Muscle of leg (tissue), 11 donors: ENCODE data around the gene TLE5. TPM values are rescaled to one million over a fixed set of nuclear protein-coding genes. Genes with fewer than 3 reads are reported as not detected.
A peak's percentile ranks its signal among the peaks of the same experiment; 100 is the strongest.
"Not testable (repeated sequence)": the region's sequence is repeated elsewhere in the genome, so short reads cannot be mapped to it uniquely, and the experiment has no call there.

Experiments
- DNase-seq: peaks from one replicate; pipeline ENCODE4 v3.0.0; 2013
- H3K27ac ChIP-seq: one replicate; pipeline ENCODE4 v1.5.1; 2013; ENCODE audit warnings: mild to moderate bottlenecking, low read length, control low read depth
- H3K27me3 ChIP-seq: one replicate; pipeline ENCODE4 v1.6.1; 2013; ENCODE audit warnings: low read length; ENCODE audit not compliant: control insufficient read depth, insufficient read depth
- H3K36me3 ChIP-seq: one replicate; pipeline ENCODE4 v1.6.1; 2013; ENCODE audit warnings: low read length; ENCODE audit not compliant: control insufficient read depth, insufficient read depth
- H3K4me1 ChIP-seq: one replicate; pipeline ENCODE4 v1.6.1; 2013; ENCODE audit warnings: low read length; ENCODE audit not compliant: control insufficient read depth, insufficient read depth
- H3K4me3 ChIP-seq: one replicate; pipeline ENCODE4 v1.5.1; 2013; ENCODE audit warnings: low read length, control low read depth
- H3K9me3 ChIP-seq: replicated peaks from 2 replicates; pipeline ENCODE4 v1.6.1; 2013; ENCODE audit warnings: low read depth, low read length; ENCODE audit not compliant: control insufficient read depth
- WGBS: methylation state at CpG from one replicate; pipeline ENCODE4 v1.1.5; 2013; ENCODE audit warnings: missing lambda C conversion rate; ENCODE audit not compliant: insufficient coverage; 5-methylcytosine and 5-hydroxymethylcytosine counted together
- polyA plus RNA-seq, 8 donors: library from polyadenylated mRNA; unstranded; fragments of 120-200 nt; gene quantifications; one replicate each; pipeline versions ENCODE4 v1.2.1 to v1.2.3, GENCODE V29; 2013; ENCODE audit warnings: inconsistent platforms in 1 of 8, low replicate concordance in 1 of 8; ENCODE audit not compliant: insufficient read length in 8 of 8, insufficient read depth in 1 of 8
- total RNA-seq: library from RNA; stranded (reverse); fragments of 120-200 nt; gene quantifications from one replicate; pipeline ENCODE4 v1.2.4, GENCODE V29; 2013

TLE5 gene
- total and polyA plus RNA-seq, 9 donors, result 245 to 773 (median 694) TPM

- no peaks in the 10 kb centered on the region for H3K9me3 ChIP-seq
- H3K27me3 ChIP-seq, result no peaks in the 10 kb centered on the region
- H3K36me3 ChIP-seq, result peaks cover 23% of the 10 kb centered on the region
- no peak for DNase-seq
- 85% methylated on average over 18 of the region's 22 CpGs for WGBS
- no peak overlapping the region for H3K4me3 ChIP-seq
- H3K27ac ChIP-seq, result no peak overlapping the region
- no peaks in the 10 kb centered on the region for H3K4me1 ChIP-seq
These were observed 46.9 kb downstream of the TLE5 start for GRCh38 chr19:3015126-3016057.

GRCh38 chr19:3014135-3014534 lies 48.2 kb downstream of the TLE5 start:
- peaks cover 23% of the 10 kb centered on the region for H3K36me3 ChIP-seq
- H3K4me3 ChIP-seq, result no peak overlapping the region
- 100% methylated on average over 1 of the region's 8 CpGs for WGBS
- no peaks in the 10 kb centered on the region for H3K27me3 ChIP-seq
- no peaks in the 10 kb centered on the region for H3K4me1 ChIP-seq
- H3K9me3 ChIP-seq, result no peaks in the 10 kb centered on the region
- no peak overlapping the region for H3K27ac ChIP-seq
- DNase-seq, result no peak

DNA sequence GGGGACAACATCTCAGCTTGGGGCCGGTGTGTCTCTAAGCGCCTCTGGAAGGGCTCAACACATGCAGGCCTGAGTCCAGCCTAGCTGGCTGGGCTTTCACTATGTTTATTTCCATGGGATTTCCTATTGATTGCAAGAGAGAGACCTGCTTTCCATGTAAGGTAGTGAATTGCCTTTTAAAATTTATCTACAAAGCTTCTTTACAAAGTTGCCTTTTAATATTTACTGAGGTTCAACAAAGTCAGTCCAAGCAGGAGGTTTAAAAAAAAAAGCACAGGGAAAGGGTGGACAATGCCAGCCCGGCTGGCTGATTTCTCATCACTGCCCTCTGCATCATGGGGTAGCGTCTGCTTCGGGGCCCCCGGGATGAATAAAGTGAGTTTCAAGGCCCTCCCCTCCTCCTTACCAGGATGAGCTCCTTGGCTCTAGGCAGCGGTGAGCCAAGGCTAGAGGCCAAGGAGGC lies 49.0 kb downstream of the TLE5 start:
- DNase-seq, result peak; percentile 36
- Histone ChIP-seq H3K9me3 (no peaks in the 10 kb centered on the region), H3K27ac (no peak overlapping the region), H3K4me1 (no peaks in the 10 kb centered on the region), H3K4me3 (no peak overlapping the region), H3K36me3 (peaks cover 27% of the 10 kb centered on the region), H3K27me3 (no peaks in the 10 kb centered on the region)
- no CpG with 5 or more reads among the region's 7 CpGs for WGBS

DNA sequence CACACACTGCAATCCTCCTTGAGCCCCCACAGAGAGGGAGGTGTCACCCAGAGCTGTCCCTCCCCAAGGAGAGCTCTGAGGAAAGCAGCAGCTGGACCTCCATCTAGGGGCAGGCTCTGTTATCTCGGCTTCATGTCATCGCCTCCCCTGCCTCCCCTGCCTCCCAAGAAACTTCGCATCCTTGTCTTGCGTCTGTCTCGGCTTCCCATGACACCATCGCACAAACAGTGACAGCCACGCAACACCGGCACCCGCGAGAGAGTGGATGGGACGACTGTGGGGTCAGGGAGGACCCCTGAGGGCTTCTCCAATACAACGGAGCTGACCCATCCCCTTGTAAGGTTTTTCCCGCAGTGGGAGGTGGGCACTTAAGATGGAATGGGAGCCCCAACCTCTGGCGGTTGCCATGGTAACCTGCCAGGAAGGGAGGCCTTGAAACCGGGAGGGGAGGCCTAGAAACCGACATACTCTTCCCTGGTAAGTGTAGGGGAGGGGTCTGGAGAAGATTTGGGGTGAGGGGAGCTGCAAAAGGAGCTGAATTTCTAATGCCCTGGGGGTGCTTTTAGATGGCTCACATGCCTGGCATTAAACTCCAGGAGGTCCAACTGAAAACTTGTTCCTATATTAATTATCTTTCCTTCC lies 49.6 kb downstream of the TLE5 start:
- WGBS, result 49% methylated on average over 10 of the region's 16 CpGs
- Histone ChIP-seq H3K36me3 (peaks cover 27% of the 10 kb centered on the region), H3K27ac (no peak overlapping the region), H3K9me3 (no peaks in the 10 kb centered on the region), H3K4me1 (no peaks in the 10 kb centered on the region), H3K27me3 (no peaks in the 10 kb centered on the region), H3K4me3 (no peak overlapping the region)
- no peak for DNase-seq

- not testable (repeated sequence) for H3K9me3 ChIP-seq, H3K27ac ChIP-seq, DNase-seq, H3K4me1 ChIP-seq, H3K4me3 ChIP-seq, H3K27me3 ChIP-seq
- WGBS, result 88% methylated on average over 12 of the region's 13 CpGs
- H3K36me3 ChIP-seq, result peaks cover 28% of the 10 kb centered on the region
These were observed 50.2 kb downstream of the TLE5 start for GRCh38 chr19:3012059-3012458.

DNA sequence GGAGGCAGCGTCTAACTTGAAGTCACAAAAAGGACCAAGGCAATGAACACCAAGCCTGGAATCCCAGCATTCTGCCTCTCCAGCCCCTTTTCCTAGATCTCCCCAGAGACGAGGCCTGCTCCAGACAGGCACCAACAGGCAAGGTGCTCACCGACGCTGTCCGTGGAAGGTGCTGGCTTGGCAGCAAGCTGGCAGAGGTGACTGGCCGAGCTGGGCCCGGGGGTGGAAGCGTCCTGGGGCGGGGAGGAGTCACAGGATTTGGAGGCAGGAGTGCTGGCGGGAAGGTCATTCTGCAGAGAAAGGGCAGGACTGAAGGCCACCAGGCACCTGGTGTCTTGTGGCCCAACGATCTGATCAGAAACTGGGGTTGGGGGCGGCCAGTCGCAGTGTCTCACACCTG lies 51.4 kb downstream of the TLE5 start:
- no peak overlapping the region for H3K4me3 ChIP-seq
- 84% methylated on average over 13 of the region's 13 CpGs for WGBS
- no peaks in the 10 kb centered on the region for H3K4me1 ChIP-seq
- no peak for DNase-seq
- H3K27me3 ChIP-seq, result peaks cover under 1% of the 10 kb centered on the region
- no peaks in the 10 kb centered on the region for H3K9me3 ChIP-seq
- H3K27ac ChIP-seq, result no peak overlapping the region
- peaks cover 31% of the 10 kb centered on the region for H3K36me3 ChIP-seq

GRCh38 chr19:3008994-3009393 lies 53.3 kb downstream of the TLE5 start:
- WGBS, result 71% methylated on average over 5 of the region's 6 CpGs
- no peak for DNase-seq
- H3K27me3 ChIP-seq, result peaks cover 2% of the 10 kb centered on the region
- H3K9me3 ChIP-seq, result no peaks in the 10 kb centered on the region
- peaks cover 27% of the 10 kb centered on the region for H3K36me3 ChIP-seq
- no peak overlapping the region for H3K27ac ChIP-seq
- H3K4me1 ChIP-seq, result no peaks in the 10 kb centered on the region
- H3K4me3 ChIP-seq, result no peak overlapping the region

DNA sequence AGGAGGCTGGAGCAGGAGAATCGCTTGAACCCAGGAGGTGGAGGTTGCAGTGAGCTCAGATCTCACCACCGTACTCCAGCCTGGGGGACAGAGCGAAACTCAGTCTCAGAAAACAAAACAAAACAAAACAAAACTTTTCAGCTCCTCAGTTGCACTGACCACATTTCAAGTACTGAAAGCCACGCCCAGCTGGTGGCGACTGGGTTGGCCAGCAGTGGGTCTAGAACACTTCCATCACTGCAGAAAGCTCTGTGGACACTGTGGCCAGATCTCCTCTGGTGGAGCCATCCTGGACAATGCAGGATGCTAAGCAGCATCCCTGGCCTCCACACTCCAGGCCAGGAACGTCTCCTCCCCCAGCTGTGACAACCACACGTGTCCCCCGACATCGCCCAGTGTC lies 54.3 kb downstream of the TLE5 start:
- H3K4me1 ChIP-seq, result no peaks in the 10 kb centered on the region
- peaks cover 2% of the 10 kb centered on the region for H3K27me3 ChIP-seq
- H3K36me3 ChIP-seq, result peaks cover 27% of the 10 kb centered on the region
- no peaks in the 10 kb centered on the region for H3K9me3 ChIP-seq
- no peak for DNase-seq
- 87% methylated on average over 3 of the region's 9 CpGs for WGBS
- no peak overlapping the region for H3K4me3 ChIP-seq
- no peak overlapping the region for H3K27ac ChIP-seq

DNA sequence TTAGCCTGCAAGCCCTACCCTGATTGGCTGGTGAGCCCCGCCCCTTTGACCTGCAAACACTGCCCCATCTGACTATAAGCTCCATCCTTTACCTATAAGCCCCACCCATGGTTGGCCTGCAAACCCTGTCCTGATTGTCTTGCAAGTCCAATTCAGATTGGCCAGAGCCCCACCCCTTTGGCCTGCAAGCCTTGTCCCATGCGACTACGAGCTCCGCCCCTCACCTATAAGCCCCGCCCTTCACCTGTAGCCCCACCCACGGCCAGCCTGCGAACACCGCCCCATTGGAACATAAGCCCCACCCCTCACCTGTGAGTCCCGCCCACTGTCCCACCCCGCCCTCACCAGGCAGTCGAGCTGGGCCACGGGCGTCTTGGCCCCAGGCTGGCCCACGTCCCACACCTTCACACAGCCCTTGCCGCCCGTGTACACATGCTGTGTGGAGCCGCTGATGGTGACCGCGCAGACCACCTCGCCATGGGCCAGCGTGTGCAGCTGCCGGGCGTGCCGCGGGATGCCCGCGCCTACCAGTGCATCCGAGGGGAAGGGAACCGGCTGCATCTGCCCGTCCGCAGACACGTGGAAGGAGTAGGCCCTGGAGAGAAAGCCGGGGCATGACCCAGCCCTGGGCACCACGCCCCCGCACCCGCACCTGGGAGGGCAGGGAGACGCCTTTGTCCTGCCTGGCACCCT lies 56.1 kb downstream of the TLE5 start:
- Histone ChIP-seq H3K4me3 (no peak overlapping the region), H3K36me3 (peaks cover 30% of the 10 kb centered on the region), H3K27ac (no peak overlapping the region), H3K4me1 (no peaks in the 10 kb centered on the region), H3K9me3 (no peaks in the 10 kb centered on the region), H3K27me3 (peaks cover 2% of the 10 kb centered on the region)
- 64% methylated on average over 36 of the region's 37 CpGs for WGBS
- DNase-seq, result no peak

DNA sequence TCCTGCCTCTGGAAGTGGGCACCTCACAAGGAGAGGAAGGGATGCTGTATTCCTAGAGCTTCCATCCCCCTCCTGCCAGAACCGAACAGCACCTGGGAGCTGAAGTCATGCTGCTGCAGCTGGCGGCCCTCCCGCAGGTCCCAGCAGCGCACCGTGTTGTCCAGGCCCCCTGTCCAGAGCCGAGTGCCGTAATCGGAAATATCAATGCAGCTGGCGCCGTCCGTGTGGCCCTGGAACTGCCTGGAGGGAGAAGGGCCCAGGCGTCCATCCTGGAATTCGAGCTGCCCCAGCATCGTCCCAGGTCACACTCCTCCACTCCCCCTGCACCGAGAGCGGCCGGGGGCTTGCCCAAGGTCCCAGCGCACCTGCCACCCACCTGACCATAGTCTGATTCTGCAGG lies 57.0 kb downstream of the TLE5 start:
- Histone ChIP-seq H3K27me3 (peaks cover 2% of the 10 kb centered on the region), H3K27ac (no peak overlapping the region), H3K9me3 (no peaks in the 10 kb centered on the region), H3K4me3 (no peak overlapping the region), H3K4me1 (no peaks in the 10 kb centered on the region), H3K36me3 (peaks cover 27% of the 10 kb centered on the region)
- DNase-seq, result no peak
- 65% methylated on average over 17 of the region's 18 CpGs for WGBS
